Esophagus squamous epithelium (tissue), 5 donors: ENCODE data around the gene DIRAS1. TPM values are rescaled to one million over a fixed set of nuclear protein-coding genes. Genes with fewer than 3 reads are reported as not detected.

Experiments
- DNase-seq: peaks from one replicate; lab custom pipeline; 2025; lab: John Stamatoyannopoulos, UW
- H3K27ac ChIP-seq, 4 donors: fragments of 200-600 bp; sonication (generic); one replicate each; pipeline ENCODE4 v1.5.1; 2016 to 2019; ENCODE audit warnings: mild to moderate bottlenecking in 1 of 4
- H3K27me3 ChIP-seq, 4 donors: fragments of 200-600 bp; sonication (generic); 1 replicate in 3 of 4; 2 replicates in 1 of 4; pipeline versions ENCODE4 v1.5.1 to v1.6.0; 2017 to 2021; ENCODE audit warnings: antibody characterized with exemption in 1 of 4
- H3K36me3 ChIP-seq, 3 donors: fragments of 200-600 bp; sonication (generic); one replicate each; pipeline ENCODE4 v1.5.1; 2016 to 2019
- H3K4me1 ChIP-seq, 3 donors: fragments of 200-600 bp; sonication (generic); one replicate each; pipeline ENCODE4 v1.5.1; 2017 to 2019
- H3K4me3 ChIP-seq, 4 donors: fragments of 200-600 bp; sonication (generic); 1 replicate in 3 of 4; 2 replicates in 1 of 4; pipeline ENCODE4 v1.5.1; 2016 to 2019; ENCODE audit warnings: mild to moderate bottlenecking in 2 of 4, moderate library complexity in 1 of 4
- H3K9me3 ChIP-seq, 3 donors: fragments of 200-600 bp; sonication (generic); one replicate each; pipeline ENCODE4 v1.5.1; 2016 to 2019
- POLR2A ChIP-seq, 4 donors: fragments of 450-650 bp; IDR thresholded peaks; one replicate each; pipeline ENCODE4 v1.6.1; 2017; ENCODE audit warnings: antibody characterized with exemption in 4 of 4, mild to moderate bottlenecking in 4 of 4, moderate library complexity in 3 of 4
- WGBS, 2 donors: methylation state at CpG; one replicate each; pipeline ENCODE4 v1.1.5; 2018; 5-methylcytosine and 5-hydroxymethylcytosine counted together
- intact Hi-C: fragments of 100-400 bp; cut with DNase I; formaldehyde crosslinking; loops from one replicate; pipeline ENCODE4 v1.15.0; 2022
- total RNA-seq, 4 donors: library from RNA; depleted of rRNA; stranded (reverse); fragments of >200 nt; gene quantifications; one replicate each; pipeline ENCODE4 v1.1.0, GENCODE V29; 2016
- TF ChIP-seq, protein P1 (sequence below), 6 experiments: fragments of 450-650 bp in 4 of 6; fragments of 200-600 bp in 2 of 6; sonication (generic) in 2 of 6; IDR thresholded peaks; one replicate each; pipeline ENCODE4 v1.5.1; 2016 to 2019; ENCODE audit warnings: antibody characterized with exemption in 6 of 6, mild to moderate bottlenecking in 4 of 6, moderate library complexity in 4 of 6
- donor health status: DM: yes; HTN: yes; CAD: no.

Gene DIRAS1
- total RNA-seq, 4 donors from 2014 or later = 0.61 to 2.2 (median 1.4) TPM

DNA sequence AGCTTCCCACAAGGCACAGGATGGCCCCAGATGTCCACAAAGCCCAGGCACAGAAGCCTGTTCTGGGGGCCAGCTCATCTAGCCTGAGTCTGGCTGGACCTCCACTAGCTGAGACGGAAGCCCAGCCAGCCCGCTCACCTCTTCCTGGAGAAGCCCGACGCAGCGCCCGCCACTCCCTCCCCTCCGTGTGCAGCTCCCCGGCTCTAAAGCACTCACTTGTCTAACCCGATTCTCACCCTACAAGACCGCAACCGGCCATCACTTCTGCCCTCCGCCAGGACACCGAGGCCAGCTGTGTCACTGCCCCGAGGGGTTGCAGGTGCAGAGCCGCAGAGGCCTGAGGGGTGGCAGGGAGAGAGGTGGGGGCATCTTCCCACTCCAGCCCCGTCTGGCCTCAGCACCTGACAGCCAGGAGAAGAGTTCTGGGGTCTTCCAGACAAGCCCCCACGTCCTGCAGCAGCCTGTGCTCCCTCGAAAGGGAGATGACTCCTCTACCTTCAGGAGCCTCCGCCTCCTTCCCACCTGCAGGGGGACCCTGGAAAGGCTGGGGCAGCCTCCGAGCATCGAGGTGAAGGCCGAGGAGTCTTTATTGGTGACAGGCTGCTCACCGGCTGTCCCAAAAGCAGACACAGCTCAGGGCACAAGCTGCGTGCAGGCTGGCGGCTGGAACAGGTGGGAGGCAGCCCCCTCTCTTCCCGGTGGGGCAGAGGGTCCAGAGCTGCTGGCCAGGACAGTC, 5.9 kb upstream of the DIRAS1 start:
- Histone ChIP-seq H3K27ac (no peak overlapping the region), H3K4me3 (no peak overlapping the region), H3K4me1 (peaks cover 12 to 25% (median 18%) of the 10 kb centered on the region in 3 donors), H3K27me3 (peaks cover 0 to 66% (median 1%) of the 10 kb centered on the region in 4 donors), H3K36me3 (peaks cover 0 to 6% (median 0%) of the 10 kb centered on the region in 3 donors), H3K9me3 (no peaks in the 10 kb centered on the region)
- no peak for DNase-seq
- intact Hi-C loops = no loop called here
- 7 to 20% methylated on average over 2 to 12 of the region's 26 CpGs for WGBS, 2 donors
- TF ChIP-seq, protein P1, sequence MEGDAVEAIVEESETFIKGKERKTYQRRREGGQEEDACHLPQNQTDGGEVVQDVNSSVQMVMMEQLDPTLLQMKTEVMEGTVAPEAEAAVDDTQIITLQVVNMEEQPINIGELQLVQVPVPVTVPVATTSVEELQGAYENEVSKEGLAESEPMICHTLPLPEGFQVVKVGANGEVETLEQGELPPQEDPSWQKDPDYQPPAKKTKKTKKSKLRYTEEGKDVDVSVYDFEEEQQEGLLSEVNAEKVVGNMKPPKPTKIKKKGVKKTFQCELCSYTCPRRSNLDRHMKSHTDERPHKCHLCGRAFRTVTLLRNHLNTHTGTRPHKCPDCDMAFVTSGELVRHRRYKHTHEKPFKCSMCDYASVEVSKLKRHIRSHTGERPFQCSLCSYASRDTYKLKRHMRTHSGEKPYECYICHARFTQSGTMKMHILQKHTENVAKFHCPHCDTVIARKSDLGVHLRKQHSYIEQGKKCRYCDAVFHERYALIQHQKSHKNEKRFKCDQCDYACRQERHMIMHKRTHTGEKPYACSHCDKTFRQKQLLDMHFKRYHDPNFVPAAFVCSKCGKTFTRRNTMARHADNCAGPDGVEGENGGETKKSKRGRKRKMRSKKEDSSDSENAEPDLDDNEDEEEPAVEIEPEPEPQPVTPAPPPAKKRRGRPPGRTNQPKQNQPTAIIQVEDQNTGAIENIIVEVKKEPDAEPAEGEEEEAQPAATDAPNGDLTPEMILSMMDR (IDR thresholded peaks at IDR 0.05) = no peak
- no peak for TF ChIP-seq POLR2A (IDR thresholded peaks at IDR 0.05)

DNA sequence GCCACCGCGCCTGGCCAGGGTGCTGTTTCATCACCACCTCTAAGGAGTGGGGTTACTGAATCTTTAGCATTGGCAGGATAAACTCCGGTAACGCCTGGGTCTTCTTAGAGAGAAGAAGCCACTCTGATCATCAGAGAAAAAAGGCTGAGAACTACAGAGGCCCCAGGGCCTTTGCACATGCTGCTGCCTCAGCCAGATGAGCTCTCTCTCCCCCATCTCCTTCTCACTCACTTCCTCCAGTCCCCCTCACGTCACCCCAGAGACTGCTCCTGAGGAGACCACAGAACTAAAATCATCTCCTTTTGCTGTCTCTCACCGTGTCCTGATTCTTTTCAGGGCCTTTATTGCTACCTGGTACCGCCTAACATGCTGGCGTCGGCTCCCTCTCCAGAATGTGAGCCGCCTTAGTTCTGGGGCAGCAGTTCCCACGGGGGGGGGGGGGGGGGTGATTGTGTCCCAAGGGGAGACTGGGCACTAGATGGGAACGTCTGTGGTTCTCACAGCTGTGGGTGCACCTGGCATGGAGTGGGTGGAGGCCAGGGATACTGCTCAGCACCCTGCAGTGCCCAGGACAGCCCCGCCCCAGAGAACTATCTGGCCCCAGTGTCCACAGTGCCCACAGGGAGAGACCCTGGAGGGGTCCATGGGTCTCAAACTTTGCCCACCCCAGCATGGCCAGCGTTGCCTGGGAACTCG, 5.1 kb upstream of the DIRAS1 start:
- TF ChIP-seq POLR2A (IDR thresholded peaks at IDR 0.05) = no peak
- TF ChIP-seq, protein P1 (IDR thresholded peaks at IDR 0.05) = no peak
- H3K4me3 ChIP-seq = no peak overlapping the region

DNA sequence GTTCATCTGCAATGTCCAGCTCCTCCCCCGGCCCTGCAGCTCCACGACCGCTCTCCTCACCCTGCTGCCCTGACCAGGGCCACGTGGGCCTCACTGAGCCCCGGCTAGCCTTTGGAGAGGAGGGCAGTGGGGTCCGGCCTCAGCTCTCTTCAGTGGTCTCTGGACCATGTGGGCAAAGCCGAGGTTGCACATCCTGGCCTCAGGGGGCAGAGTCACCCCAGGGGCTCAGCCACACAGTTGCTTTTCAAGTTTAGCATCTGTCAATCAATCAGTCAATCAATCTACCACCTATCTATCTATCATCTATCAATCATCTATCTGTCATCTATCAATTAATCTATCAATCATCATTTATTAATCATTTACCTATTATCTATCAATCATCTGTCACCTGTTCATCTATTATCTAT, 3.0 kb upstream of the DIRAS1 start:
- no peak for DNase-seq

More for the DNA sequence above, 5.1 kb upstream of the DIRAS1 start:
- peaks cover 0 to 74% (median 1%) of the 10 kb centered on the region in 4 donors for H3K27me3 ChIP-seq
- no peaks in the 10 kb centered on the region for H3K9me3 ChIP-seq
- 68 to 79% methylated on average over 5 of the region's 15 CpGs for WGBS, 2 donors
- H3K36me3 ChIP-seq = no peaks in the 10 kb centered on the region
- no peak for DNase-seq
- H3K4me1 ChIP-seq = peaks cover 17 to 32% (median 18%) of the 10 kb centered on the region in 3 donors
- intact Hi-C loops = no loop called here
- no peak overlapping the region for H3K27ac ChIP-seq

DNA sequence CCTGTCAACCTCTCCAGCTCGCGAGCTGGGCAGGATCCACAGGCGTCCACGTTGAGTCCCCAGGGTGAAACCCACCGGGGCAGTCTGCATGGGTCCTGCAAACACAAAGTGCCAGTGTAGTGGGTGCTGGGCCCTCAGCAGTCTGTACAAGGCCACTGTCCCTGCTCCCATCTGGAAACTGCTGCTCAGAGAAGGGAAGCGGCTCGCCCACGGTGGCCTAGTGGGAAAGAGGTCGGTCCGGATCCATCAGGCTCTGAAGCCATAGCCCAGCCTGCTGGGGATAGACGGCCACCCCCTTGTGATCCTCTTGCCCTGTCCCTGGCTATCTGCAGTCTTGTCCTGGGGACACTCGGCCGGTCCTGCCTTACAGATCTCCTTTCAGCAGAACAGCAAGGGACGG, 2.6 kb upstream of the DIRAS1 start:
- Histone ChIP-seq H3K36me3 (no peaks in the 10 kb centered on the region), H3K27me3 (peaks cover 0 to 96% (median 10%) of the 10 kb centered on the region in 4 donors), H3K4me3 (no peak overlapping the region), H3K27ac (peak overlapping the region in 2 of 4 donors; percentile 50 to 60), H3K9me3 (no peaks in the 10 kb centered on the region), H3K4me1 (peaks cover 29 to 50% (median 29%) of the 10 kb centered on the region in 3 donors)
- intact Hi-C loops = no loop called here
- TF ChIP-seq POLR2A (IDR thresholded peaks at IDR 0.05) = no peak
- no peak for DNase-seq
- WGBS, 2 donors = 58 to 79% methylated on average over 5 to 6 of the region's 14 CpGs

More for the DNA sequence above, 3.0 kb upstream of the DIRAS1 start:
- H3K27me3 ChIP-seq = peaks cover 0 to 94% (median 10%) of the 10 kb centered on the region in 4 donors
- H3K9me3 ChIP-seq = no peaks in the 10 kb centered on the region
- 78 to 100% methylated on average over 1 to 2 of the region's 7 CpGs for WGBS, 2 donors
- no peak for TF ChIP-seq POLR2A (IDR thresholded peaks at IDR 0.05)
- H3K36me3 ChIP-seq = no peaks in the 10 kb centered on the region
- intact Hi-C loops = no loop called here
- peaks cover 29 to 50% (median 29%) of the 10 kb centered on the region in 3 donors for H3K4me1 ChIP-seq
- no peak overlapping the region for H3K4me3 ChIP-seq
- peak overlapping the region in 1 of 4 donors; percentile 50 for H3K27ac ChIP-seq

DNA sequence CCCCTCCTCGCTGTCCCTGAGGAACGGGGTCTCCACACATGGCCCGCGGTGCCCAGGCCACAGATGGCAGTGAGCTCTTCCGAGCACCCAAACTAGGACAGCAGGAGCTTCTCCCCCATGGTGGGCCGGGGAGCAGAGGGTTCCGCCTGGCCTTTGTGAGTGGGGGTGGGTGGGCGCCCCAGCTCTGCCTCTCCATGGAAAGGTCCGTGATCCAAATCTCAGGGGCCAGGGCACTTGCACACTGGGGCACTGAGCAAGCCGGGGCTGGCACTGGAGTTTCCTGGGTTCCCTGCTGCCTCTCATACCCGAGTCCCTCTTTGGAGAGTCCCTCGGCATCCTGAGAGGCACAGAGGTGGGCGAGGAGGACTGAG, 2.2 kb upstream of the DIRAS1 start:
- Histone ChIP-seq H3K36me3 (no peaks in the 10 kb centered on the region), H3K4me3 (no peak overlapping the region), H3K27me3 (peaks cover 0 to 93% (median 10%) of the 10 kb centered on the region in 4 donors), H3K4me1 (peaks cover 29 to 50% (median 29%) of the 10 kb centered on the region in 3 donors), H3K9me3 (no peaks in the 10 kb centered on the region), H3K27ac (peak overlapping the region in 3 of 4 donors; percentile 50 to 62 (median 60))
- TF ChIP-seq POLR2A (IDR thresholded peaks at IDR 0.05) = no peak
- 43% methylated on average over 5 of the region's 13 CpGs; no CpG with 5 or more reads in 1 of the 2 donors for WGBS, 2 donors
- DNase-seq = no peak
- intact Hi-C loops = no loop called here

DNA sequence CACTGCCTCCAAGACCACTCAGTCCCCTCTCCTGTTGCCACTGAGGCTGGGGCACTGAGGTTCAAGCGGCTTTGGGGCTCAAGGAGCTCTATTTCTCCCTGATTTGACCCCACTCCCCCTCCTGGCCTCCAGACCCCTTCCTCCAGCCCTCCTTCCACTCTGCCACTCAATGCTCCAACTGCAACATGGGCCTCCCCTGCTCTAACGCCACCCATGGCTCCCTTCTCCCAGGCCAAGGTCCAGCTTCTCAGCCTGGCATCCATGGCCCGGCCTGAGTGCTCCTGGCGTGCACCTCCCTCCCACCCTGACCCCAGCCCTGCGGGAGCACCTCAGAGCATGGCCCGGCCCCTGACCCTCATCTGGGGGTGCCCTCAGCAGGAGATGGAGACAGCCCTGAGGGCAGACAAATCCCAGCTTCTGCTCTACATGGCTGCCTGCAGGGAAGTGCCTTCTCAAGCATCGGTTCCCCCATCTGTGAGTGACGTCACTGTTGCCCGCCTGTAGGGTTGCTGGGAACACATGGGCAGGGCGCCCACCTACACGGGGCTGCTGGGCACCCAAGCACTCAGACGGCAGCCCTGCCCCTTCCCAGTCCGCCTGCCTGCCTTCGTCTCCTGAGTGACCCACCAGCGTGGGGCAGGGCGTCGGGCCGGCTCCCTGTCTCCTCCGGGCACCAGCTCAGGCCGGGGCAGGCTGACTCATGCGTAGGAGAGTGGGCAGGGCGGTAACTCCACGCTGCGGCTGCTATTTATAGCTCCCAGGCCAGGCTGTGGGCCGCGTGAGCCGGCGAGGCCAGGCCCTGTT, 1.6 kb upstream of the DIRAS1 start:
- intact Hi-C loops = no loop called here
- Histone ChIP-seq H3K36me3 (no peaks in the 10 kb centered on the region), H3K4me3 (no peak overlapping the region), H3K4me1 (peaks cover 29 to 50% (median 29%) of the 10 kb centered on the region in 3 donors), H3K9me3 (no peaks in the 10 kb centered on the region), H3K27me3 (peaks cover 0 to 89% (median 10%) of the 10 kb centered on the region in 4 donors), H3K27ac (peak overlapping the region in 3 of 4 donors; percentile 50 to 62 (median 60))
- TF ChIP-seq, protein P1 (IDR thresholded peaks at IDR 0.05) = no peak
- no peak for TF ChIP-seq POLR2A (IDR thresholded peaks at IDR 0.05)
- no peak for DNase-seq
- 45 to 95% methylated on average over 3 to 7 of the region's 28 CpGs for WGBS, 2 donors
